ENCODE measurements around the gene NKD1. TPM values are rescaled to one million over a fixed set of nuclear protein-coding genes. Genes with fewer than 3 reads are reported as not detected.

Gene NKD1
- total RNA-seq, 1 donor from 2014 or later = 63.0 TPM

- Mint-ChIP-seq H3K27me3 (ENCODE audit: low read depth) (no peaks in the 10 kb centered on the region), H3K4me3 (no peak overlapping the region), H3K36me3 (peaks cover 1% of the 10 kb centered on the region), H3K9me3 (no peaks in the 10 kb centered on the region), H3K4me1 (peaks cover 13% of the 10 kb centered on the region), H3K27ac (no peak overlapping the region)
- no peak for DNase-seq (ENCODE audit: low spot score in 2 of 2, unreplicated experiment in 2 of 2)
- no peak for TF ChIP-seq CTCF (IDR thresholded peaks at IDR 0.05; ENCODE audit: unreplicated experiment)
Observed at GRCh38 chr16:50640391-50640790, 92.2 kb downstream of the NKD1 start.

GRCh38 chr16:50640919-50641817 lies 93.0 kb downstream of the NKD1 start:
- H3K27ac Mint-ChIP-seq = no peak overlapping the region
- no peak for TF ChIP-seq CTCF (IDR thresholded peaks at IDR 0.05; ENCODE audit: unreplicated experiment)
- no peak for DNase-seq (ENCODE audit: low spot score in 2 of 2, unreplicated experiment in 2 of 2)
- H3K9me3 Mint-ChIP-seq = no peaks in the 10 kb centered on the region
- H3K4me3 Mint-ChIP-seq = no peak overlapping the region
- H3K4me1 Mint-ChIP-seq = peaks cover 19% of the 10 kb centered on the region
- no peaks in the 10 kb centered on the region for H3K27me3 Mint-ChIP-seq (ENCODE audit: low read depth)
- H3K36me3 Mint-ChIP-seq = peaks cover 1% of the 10 kb centered on the region

- no peaks in the 10 kb centered on the region for H3K9me3 Mint-ChIP-seq
- H3K4me3 Mint-ChIP-seq = no peak overlapping the region
- H3K27ac Mint-ChIP-seq = no peak overlapping the region
- H3K27me3 Mint-ChIP-seq (ENCODE audit: low read depth) = no peaks in the 10 kb centered on the region
- peaks cover 1% of the 10 kb centered on the region for H3K36me3 Mint-ChIP-seq
- TF ChIP-seq CTCF (IDR thresholded peaks at IDR 0.05; ENCODE audit: unreplicated experiment) = no peak
- DNase-seq (ENCODE audit: low spot score in 2 of 2, unreplicated experiment in 2 of 2) = no peak
- H3K4me1 Mint-ChIP-seq = peaks cover 24% of the 10 kb centered on the region
Observed at GRCh38 chr16:50641818-50642187, 93.6 kb downstream of the NKD1 start.

- Mint-ChIP-seq H3K9me3 (no peaks in the 10 kb centered on the region), H3K4me3 (no peak overlapping the region), H3K4me1 (peaks cover 29% of the 10 kb centered on the region), H3K27me3 (ENCODE audit: low read depth) (no peaks in the 10 kb centered on the region), H3K27ac (no peak overlapping the region), H3K36me3 (peaks cover 1% of the 10 kb centered on the region)
- DNase-seq (ENCODE audit: low spot score in 2 of 2, unreplicated experiment in 2 of 2) = no peak
- no peak for TF ChIP-seq CTCF (IDR thresholded peaks at IDR 0.05; ENCODE audit: unreplicated experiment)
Observed at GRCh38 chr16:50642349-50642748, 94.2 kb downstream of the NKD1 start.

- Mint-ChIP-seq H3K9me3 (no peaks in the 10 kb centered on the region), H3K27me3 (ENCODE audit: low read depth) (no peaks in the 10 kb centered on the region), H3K36me3 (peaks cover 3% of the 10 kb centered on the region), H3K27ac (no peak overlapping the region), H3K4me1 (peaks cover 29% of the 10 kb centered on the region), H3K4me3 (no peak overlapping the region)
- no peak for DNase-seq (ENCODE audit: low spot score in 2 of 2, unreplicated experiment in 2 of 2)
- TF ChIP-seq CTCF (IDR thresholded peaks at IDR 0.05; ENCODE audit: unreplicated experiment) = no peak
Observed at GRCh38 chr16:50643192-50643591, 95.0 kb downstream of the NKD1 start.

All from mesothelial cell of epicardium (in vitro differentiated cells).